ENCODE data around the gene S100A2.
A peak's percentile ranks its signal among the peaks of the same experiment; 100 is the strongest.
"Not testable (repeated sequence)": the region's sequence is repeated elsewhere in the genome, so short reads cannot be mapped to it uniquely, and the experiment has no call there.

The S100A2 gene

GRCh38 chr1:153522353-153523048, 43.1 kb downstream of the S100A2 start:
- H2AK5ac ChIP-seq (ENCODE audit: low read length); H2BK12ac ChIP-seq (ENCODE audit: low read length); DNase-seq; H2AFZ ChIP-seq (ENCODE audit: insufficient read depth, low read length, poor library complexity); H3K14ac ChIP-seq (ENCODE audit: low read length); H3K36me3 ChIP-seq (ENCODE audit: control insufficient read depth in 1 of 2, insufficient read depth in 2 of 2, low read length in 2 of 2); H3K4me2 ChIP-seq (ENCODE audit: low read length); H4K91ac ChIP-seq (ENCODE audit: low read depth, low read length); H3K18ac ChIP-seq (ENCODE audit: low read length); H3K9ac ChIP-seq (ENCODE audit: low read length); H2BK5ac ChIP-seq (ENCODE audit: low read depth, low read length, poor library complexity); H3K23ac ChIP-seq (ENCODE audit: low read length); H3K27ac ChIP-seq (ENCODE audit: low read depth, low read length); H3K9me3 ChIP-seq (ENCODE audit: insufficient read depth, low read depth, low read length); H3K27me3 ChIP-seq (ENCODE audit: insufficient read depth, low read length); H3K79me2 ChIP-seq (ENCODE audit: control insufficient read depth, insufficient read depth, low read length, poor library complexity); H3K79me1 ChIP-seq (ENCODE audit: low read length); H4K12ac ChIP-seq (ENCODE audit: low read depth, low read length); H4K8ac ChIP-seq (ENCODE audit: low read depth, low read length); H2BK120ac ChIP-seq (ENCODE audit: insufficient read depth, low read length, poor library complexity); H3K4ac ChIP-seq (ENCODE audit: low read depth, low read length); H3K4me3 ChIP-seq (ENCODE audit: low read depth, low read length): not testable (repeated sequence)
- peaks cover 24% of the 10 kb centered on the region in 2 experiments for H3K4me1 ChIP-seq (ENCODE audit: control insufficient read depth in 1 of 2, insufficient read depth in 2 of 2, low read length in 2 of 2)
- no CpG with 5 or more reads among the region's 14 CpGs for WGBS (ENCODE audit: extremely low coverage, insufficient coverage, insufficient read length)

- not testable (repeated sequence) for H3K4me2 ChIP-seq (ENCODE audit: low read length); DNase-seq; H3K27ac ChIP-seq (ENCODE audit: low read depth, low read length); H2BK12ac ChIP-seq (ENCODE audit: low read length); H2BK5ac ChIP-seq (ENCODE audit: low read depth, low read length, poor library complexity); H2AFZ ChIP-seq (ENCODE audit: insufficient read depth, low read length, poor library complexity); H3K23ac ChIP-seq (ENCODE audit: low read length); H3K9ac ChIP-seq (ENCODE audit: low read length); H3K4ac ChIP-seq (ENCODE audit: low read depth, low read length); H3K18ac ChIP-seq (ENCODE audit: low read length); H3K79me2 ChIP-seq (ENCODE audit: control insufficient read depth, insufficient read depth, low read length, poor library complexity); H4K8ac ChIP-seq (ENCODE audit: low read depth, low read length); H3K14ac ChIP-seq (ENCODE audit: low read length); H2BK120ac ChIP-seq (ENCODE audit: insufficient read depth, low read length, poor library complexity); H3K27me3 ChIP-seq (ENCODE audit: insufficient read depth, low read length); H4K91ac ChIP-seq (ENCODE audit: low read depth, low read length); H3K4me3 ChIP-seq (ENCODE audit: low read depth, low read length); H3K36me3 ChIP-seq (ENCODE audit: control insufficient read depth in 1 of 2, insufficient read depth in 2 of 2, low read length in 2 of 2); H3K9me3 ChIP-seq (ENCODE audit: insufficient read depth, low read depth, low read length); H2AK5ac ChIP-seq (ENCODE audit: low read length); H4K12ac ChIP-seq (ENCODE audit: low read depth, low read length); H3K79me1 ChIP-seq (ENCODE audit: low read length)
- H3K4me1 ChIP-seq (ENCODE audit: control insufficient read depth in 1 of 2, insufficient read depth in 2 of 2, low read length in 2 of 2), result peaks cover 18% of the 10 kb centered on the region in 2 experiments
- no CpG with 5 or more reads among the region's 37 CpGs for WGBS (ENCODE audit: extremely low coverage, insufficient coverage, insufficient read length)
Measured at GRCh38 chr1:153521808-153522207, 43.8 kb downstream of the S100A2 start.

- DNase-seq, result no peak
- Histone ChIP-seq H3K4me1 (ENCODE audit: control insufficient read depth in 1 of 2, insufficient read depth in 2 of 2, low read length in 2 of 2) (peaks cover 15 to 17% of the 10 kb centered on the region in 2 experiments), H3K18ac (ENCODE audit: low read length) (no peak overlapping the region), H3K79me1 (ENCODE audit: low read length) (peaks cover 4% of the 10 kb centered on the region), H2BK5ac (ENCODE audit: low read depth, low read length, poor library complexity) (peak overlapping the region; percentile 61), H2AFZ (ENCODE audit: insufficient read depth, low read length, poor library complexity) (no peak overlapping the region), H3K9ac (ENCODE audit: low read length) (no peak overlapping the region), H4K91ac (ENCODE audit: low read depth, low read length) (peak overlapping the region; percentile 79), H3K23ac (ENCODE audit: low read length) (no peak overlapping the region), H3K9me3 (ENCODE audit: insufficient read depth, low read depth, low read length) (no peaks in the 10 kb centered on the region), H2BK120ac (ENCODE audit: insufficient read depth, low read length, poor library complexity) (peak overlapping the region; percentile 63), H3K4me2 (ENCODE audit: low read length) (no peak overlapping the region), H4K8ac (ENCODE audit: low read depth, low read length) (peak overlapping the region; percentile 22), H4K12ac (ENCODE audit: low read depth, low read length) (no peak overlapping the region), H3K27me3 (ENCODE audit: insufficient read depth, low read length) (no peaks in the 10 kb centered on the region), H3K4me3 (ENCODE audit: low read depth, low read length) (no peak overlapping the region), H2BK12ac (ENCODE audit: low read length) (peak overlapping the region; percentile 79), H3K4ac (ENCODE audit: low read depth, low read length) (peak overlapping the region; percentile 40), H3K14ac (ENCODE audit: low read length) (no peak overlapping the region), H3K36me3 (ENCODE audit: control insufficient read depth in 1 of 2, insufficient read depth in 2 of 2, low read length in 2 of 2) (no peaks in the 10 kb centered on the region), H2AK5ac (ENCODE audit: low read length) (peak overlapping the region; percentile 64), H3K27ac (ENCODE audit: low read depth, low read length) (peak overlapping the region; percentile 16), H3K79me2 (ENCODE audit: control insufficient read depth, insufficient read depth, low read length, poor library complexity) (peaks cover 2% of the 10 kb centered on the region)
- WGBS (ENCODE audit: extremely low coverage, insufficient coverage, insufficient read length), result no CpG with 5 or more reads among the region's 4 CpGs
Measured at GRCh38 chr1:153520818-153521476, 44.7 kb downstream of the S100A2 start.

- H2BK12ac ChIP-seq (ENCODE audit: low read length); H3K27me3 ChIP-seq (ENCODE audit: insufficient read depth, low read length); H2AK5ac ChIP-seq (ENCODE audit: low read length); H4K91ac ChIP-seq (ENCODE audit: low read depth, low read length); DNase-seq; H3K18ac ChIP-seq (ENCODE audit: low read length); H3K27ac ChIP-seq (ENCODE audit: low read depth, low read length); H2BK5ac ChIP-seq (ENCODE audit: low read depth, low read length, poor library complexity); H3K36me3 ChIP-seq (ENCODE audit: control insufficient read depth in 1 of 2, insufficient read depth in 2 of 2, low read length in 2 of 2); H3K79me2 ChIP-seq (ENCODE audit: control insufficient read depth, insufficient read depth, low read length, poor library complexity); H3K4ac ChIP-seq (ENCODE audit: low read depth, low read length); H3K9ac ChIP-seq (ENCODE audit: low read length); H3K79me1 ChIP-seq (ENCODE audit: low read length); H3K4me3 ChIP-seq (ENCODE audit: low read depth, low read length); H3K14ac ChIP-seq (ENCODE audit: low read length); H3K9me3 ChIP-seq (ENCODE audit: insufficient read depth, low read depth, low read length); H2BK120ac ChIP-seq (ENCODE audit: insufficient read depth, low read length, poor library complexity); H4K12ac ChIP-seq (ENCODE audit: low read depth, low read length); H3K4me2 ChIP-seq (ENCODE audit: low read length); H4K8ac ChIP-seq (ENCODE audit: low read depth, low read length); H3K23ac ChIP-seq (ENCODE audit: low read length); H2AFZ ChIP-seq (ENCODE audit: insufficient read depth, low read length, poor library complexity): not testable (repeated sequence)
- peaks cover 12 to 18% of the 10 kb centered on the region in 2 experiments for H3K4me1 ChIP-seq (ENCODE audit: control insufficient read depth in 1 of 2, insufficient read depth in 2 of 2, low read length in 2 of 2)
- WGBS (ENCODE audit: extremely low coverage, insufficient coverage, insufficient read length), result no CpG with 5 or more reads among the region's 5 CpGs
Measured at GRCh38 chr1:153520137-153520691, 45.4 kb downstream of the S100A2 start.
